ENCODE results near the gene TMEM59. TPM values are rescaled to one million over a fixed set of nuclear protein-coding genes. Genes with fewer than 3 reads are reported as not detected.
"Not testable (repeated sequence)": the region's sequence is repeated elsewhere in the genome, so short reads cannot be mapped to it uniquely, and the experiment has no call there.

Gene TMEM59
- total RNA-seq, 1 donor from 2014 or later, result 195 TPM

- H3K4me1 Mint-ChIP-seq (ENCODE audit: unreplicated experiment), result peaks cover 7% of the 10 kb centered on the region
- no peak overlapping the region for H3K4me3 Mint-ChIP-seq (ENCODE audit: unreplicated experiment)
- H3K27me3 Mint-ChIP-seq (ENCODE audit: unreplicated experiment), result no peaks in the 10 kb centered on the region
- H3K27ac Mint-ChIP-seq (ENCODE audit: unreplicated experiment), result peak overlapping the region; percentile 39
- no peaks in the 10 kb centered on the region for H3K9me3 Mint-ChIP-seq (ENCODE audit: unreplicated experiment)
- no peaks in the 10 kb centered on the region for H3K36me3 Mint-ChIP-seq (ENCODE audit: low read depth, unreplicated experiment)
- DNase-seq (ENCODE audit: low spot score), result no peak
- TF ChIP-seq CTCF (IDR thresholded peaks at IDR 0.05; ENCODE audit: unreplicated experiment), result no peak
Observed at GRCh38 chr1:54053745-54054437, 887 bp upstream of the TMEM59 start.

GRCh38 chr1:54052431-54052933 lies 522 bp downstream of the TMEM59 start:
- TF ChIP-seq CTCF (IDR thresholded peaks at IDR 0.05; ENCODE audit: unreplicated experiment), result no peak
- no peak overlapping the region for H3K27ac Mint-ChIP-seq (ENCODE audit: unreplicated experiment)
- no peaks in the 10 kb centered on the region for H3K27me3 Mint-ChIP-seq (ENCODE audit: unreplicated experiment)
- peak; percentile 39 for DNase-seq (ENCODE audit: low spot score)
- H3K9me3 Mint-ChIP-seq (ENCODE audit: unreplicated experiment), result no peaks in the 10 kb centered on the region
- H3K4me1 Mint-ChIP-seq (ENCODE audit: unreplicated experiment), result peaks cover 7% of the 10 kb centered on the region
- H3K36me3 Mint-ChIP-seq (ENCODE audit: low read depth, unreplicated experiment), result no peaks in the 10 kb centered on the region
- H3K4me3 Mint-ChIP-seq (ENCODE audit: unreplicated experiment), result no peak overlapping the region

GRCh38 chr1:54051933-54052430 lies 1.0 kb downstream of the TMEM59 start:
- no peak for DNase-seq (ENCODE audit: low spot score)
- Mint-ChIP-seq H3K4me3 (ENCODE audit: unreplicated experiment) (no peak overlapping the region), H3K9me3 (ENCODE audit: unreplicated experiment) (no peaks in the 10 kb centered on the region), H3K27me3 (ENCODE audit: unreplicated experiment) (no peaks in the 10 kb centered on the region), H3K27ac (ENCODE audit: unreplicated experiment) (no peak overlapping the region), H3K4me1 (ENCODE audit: unreplicated experiment) (peaks cover 7% of the 10 kb centered on the region), H3K36me3 (ENCODE audit: low read depth, unreplicated experiment) (no peaks in the 10 kb centered on the region)
- no peak for TF ChIP-seq CTCF (IDR thresholded peaks at IDR 0.05; ENCODE audit: unreplicated experiment)

- not testable (repeated sequence) for H3K27ac Mint-ChIP-seq (ENCODE audit: unreplicated experiment); H3K4me3 Mint-ChIP-seq (ENCODE audit: unreplicated experiment); H3K9me3 Mint-ChIP-seq (ENCODE audit: unreplicated experiment)
Observed at GRCh38 chr1:54050435-54050834, 2.6 kb downstream of the TMEM59 start.

GRCh38 chr1:54047384-54048305 lies 5.4 kb downstream of the TMEM59 start:
- no peak for TF ChIP-seq CTCF (IDR thresholded peaks at IDR 0.05; ENCODE audit: unreplicated experiment)
- Mint-ChIP-seq H3K4me3 (ENCODE audit: unreplicated experiment) (no peak overlapping the region), H3K4me1 (ENCODE audit: unreplicated experiment) (no peaks in the 10 kb centered on the region), H3K27ac (ENCODE audit: unreplicated experiment) (no peak overlapping the region), H3K36me3 (ENCODE audit: low read depth, unreplicated experiment) (peaks cover 7% of the 10 kb centered on the region), H3K27me3 (ENCODE audit: unreplicated experiment) (no peaks in the 10 kb centered on the region), H3K9me3 (ENCODE audit: unreplicated experiment) (no peaks in the 10 kb centered on the region)
- no peak for DNase-seq (ENCODE audit: low spot score)

More at GRCh38 chr1:54050435-54050834, 2.6 kb downstream of the TMEM59 start:
- not testable (repeated sequence) for H3K4me1 Mint-ChIP-seq (ENCODE audit: unreplicated experiment); H3K36me3 Mint-ChIP-seq (ENCODE audit: low read depth, unreplicated experiment); H3K27me3 Mint-ChIP-seq (ENCODE audit: unreplicated experiment); DNase-seq (ENCODE audit: low spot score)
